Fibroblast of skin of right biceps (primary cell): Measurements from ENCODE around the gene SCO2.
"Not testable (repeated sequence)": the region's sequence is repeated elsewhere in the genome, so short reads cannot be mapped to it uniquely, and the experiment has no call there.

Experiments used
- DNase-seq: peaks from one replicate; pipeline ENCODE4 v3.0.0-alpha.2; 2013

SCO2 gene

DNA sequence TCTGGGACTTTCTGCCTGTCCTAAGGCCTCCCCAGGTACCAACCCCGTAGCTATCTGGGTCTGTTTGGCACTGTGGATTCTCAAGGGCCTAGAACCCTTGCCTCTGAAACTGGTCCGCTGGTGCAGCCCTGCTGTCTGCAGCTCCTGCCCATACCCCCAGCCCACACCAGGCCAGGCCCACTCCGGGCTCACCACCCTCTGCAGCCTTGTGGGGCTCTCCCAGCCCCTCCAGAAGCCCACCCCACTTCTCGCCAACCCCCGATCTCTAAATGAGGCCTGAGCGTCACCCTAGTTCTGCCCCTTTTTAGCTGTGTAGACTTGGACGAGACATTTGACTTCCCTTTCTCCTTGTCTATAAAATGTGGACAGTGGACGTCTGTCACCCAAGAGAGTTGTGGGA lies 25.0 kb upstream of the SCO2 start:
- DNase-seq, result no peak

- no peak for DNase-seq
Observed at GRCh38 chr22:50548921-50549790, 23.8 kb upstream of the SCO2 start.

DNA sequence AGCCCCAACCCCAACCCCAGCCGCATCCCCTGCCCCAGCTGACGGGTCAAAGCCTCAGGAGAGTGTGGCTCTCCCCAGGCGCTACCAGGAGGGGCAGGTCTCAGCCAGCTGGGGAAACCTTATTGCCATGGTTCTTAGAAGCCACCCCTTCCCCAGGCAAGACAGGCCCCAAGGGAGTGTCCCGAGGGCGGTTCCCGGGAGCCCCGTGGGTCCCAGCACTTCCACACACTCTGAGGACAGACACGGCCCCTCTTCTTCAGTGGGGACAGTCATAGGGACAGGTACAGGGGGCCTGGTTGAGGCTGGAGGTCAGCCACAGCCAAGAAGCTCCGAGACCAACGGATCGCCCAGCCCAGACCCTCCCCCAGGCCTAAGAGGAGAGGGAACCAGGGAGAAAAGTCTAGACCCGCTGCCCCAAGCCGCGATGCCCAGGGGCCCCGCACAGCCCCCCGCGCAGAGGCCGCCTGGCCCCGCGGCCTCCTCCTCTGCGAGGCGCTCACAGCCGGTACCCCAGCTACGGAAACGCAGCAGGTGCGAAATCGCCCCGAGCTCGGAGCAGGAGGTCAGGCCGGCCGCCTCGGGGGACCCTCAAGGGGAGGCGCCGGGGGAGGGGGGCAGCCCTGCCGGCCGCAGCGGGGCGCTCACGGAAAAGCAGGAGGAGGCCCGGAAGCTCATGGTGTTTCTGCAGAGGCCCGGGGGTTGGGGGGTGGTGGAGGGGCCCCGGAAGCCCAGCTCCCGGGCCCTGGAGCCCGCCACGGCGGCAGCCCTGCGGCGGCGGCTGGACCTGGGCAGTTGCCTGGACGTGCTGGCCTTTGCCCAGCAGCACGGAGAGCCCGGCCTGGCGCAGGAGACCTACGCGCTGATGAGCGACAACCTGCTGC lies 22.9 kb upstream of the SCO2 start:
- no peak for DNase-seq

- DNase-seq, result no peak
Observed at GRCh38 chr22:50547263-50547985, 22.0 kb upstream of the SCO2 start.

- DNase-seq, result no peak
Observed at GRCh38 chr22:50546326-50547262, 21.2 kb upstream of the SCO2 start.

DNA sequence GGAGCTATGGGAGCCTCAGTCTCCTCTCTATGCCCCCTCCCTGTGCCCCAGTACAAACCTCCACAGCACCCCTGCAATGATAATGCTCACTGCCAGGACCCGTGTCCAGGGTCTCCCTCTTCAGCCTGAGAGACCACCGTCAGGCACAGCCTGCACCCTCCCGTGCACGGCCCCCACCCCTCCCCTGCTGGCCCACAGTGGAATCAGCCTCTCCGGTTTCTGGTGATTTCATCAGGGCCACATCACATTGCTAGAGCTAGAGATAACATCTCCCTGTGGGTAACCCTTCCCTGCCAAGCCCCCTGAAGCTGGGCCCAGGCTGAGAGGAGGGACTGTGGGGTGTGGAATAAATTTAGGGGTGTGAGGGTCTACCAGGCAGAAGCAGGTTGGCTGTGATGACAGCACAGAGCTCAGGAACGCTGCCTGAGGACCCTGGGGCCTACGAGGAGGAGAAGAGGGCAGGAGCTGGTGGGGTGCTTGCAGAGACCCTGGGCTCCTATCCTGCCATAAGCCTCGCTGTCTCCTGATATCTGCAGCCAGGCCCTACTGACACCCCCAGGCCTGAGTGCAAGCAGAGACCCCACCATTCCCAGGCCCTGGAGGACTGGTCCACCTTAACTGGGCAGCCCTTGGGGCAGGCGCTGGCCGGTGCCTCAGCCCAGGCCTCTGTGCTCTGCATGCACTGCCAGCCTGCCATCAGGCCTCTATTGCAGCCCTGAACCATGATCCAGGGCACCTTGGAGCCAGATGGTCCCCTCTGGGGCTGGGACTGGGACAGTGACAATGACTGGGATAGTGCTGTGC lies 20.3 kb upstream of the SCO2 start, which contains the start of gene KLHDC7B:
Gene KLHDC7B, plus strand, starts transcription at position 378 of the 804 bp plus-strand sequence. Its CDS starts 345 bp downstream, at position 723.
- peak; percentile 68 for DNase-seq

- DNase-seq, result no peak
Observed at GRCh38 chr22:50544746-50545253, 19.4 kb upstream of the SCO2 start.

- peak; percentile 72 for DNase-seq
Observed at GRCh38 chr22:50544078-50544745, 18.8 kb upstream of the SCO2 start.

- no peak for DNase-seq
Observed at GRCh38 chr22:50542416-50542927, 17.1 kb upstream of the SCO2 start.

DNA sequence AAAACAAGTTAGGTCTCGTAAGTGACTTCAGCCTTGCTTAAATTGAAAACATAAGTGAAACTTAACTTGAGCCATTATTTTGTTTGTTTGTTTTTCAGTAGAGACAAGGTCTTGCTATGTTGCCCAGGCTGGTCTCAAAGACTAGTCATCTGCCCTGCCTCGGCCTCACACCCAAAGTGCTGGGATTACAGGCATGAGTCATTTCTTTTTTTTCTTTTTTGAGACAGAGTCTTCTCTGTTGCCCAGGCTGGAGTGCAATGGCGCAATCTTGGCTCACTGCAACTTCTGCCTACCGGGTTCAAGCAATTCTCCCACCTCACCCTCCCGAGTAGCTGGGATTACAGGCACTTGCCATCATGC lies 16.2 kb upstream of the SCO2 start:
- DNase-seq, result peak; percentile 81

GRCh38 chr22:50540381-50540780 lies 15.0 kb upstream of the SCO2 start:
- no peak for DNase-seq

DNA sequence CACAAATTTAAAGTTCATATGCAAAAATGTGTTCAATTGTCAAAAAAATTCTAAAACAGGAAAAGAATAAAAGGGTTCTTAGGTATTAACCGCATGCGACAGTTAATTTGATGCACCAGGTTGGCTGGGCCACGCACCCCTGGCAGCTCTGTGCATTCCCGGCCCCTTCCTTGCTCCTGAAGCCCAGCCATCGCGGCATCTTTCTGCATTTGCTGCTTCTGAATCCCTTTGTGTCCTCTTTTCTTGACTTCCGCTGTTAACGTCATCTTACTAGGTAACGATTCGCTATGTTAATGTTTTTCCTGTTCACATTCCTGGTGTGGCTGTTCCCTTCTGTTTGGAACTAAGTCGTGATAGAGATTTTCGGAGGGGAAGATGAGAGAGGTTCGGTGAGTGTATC lies 12.4 kb upstream of the SCO2 start:
- no peak for DNase-seq

DNA sequence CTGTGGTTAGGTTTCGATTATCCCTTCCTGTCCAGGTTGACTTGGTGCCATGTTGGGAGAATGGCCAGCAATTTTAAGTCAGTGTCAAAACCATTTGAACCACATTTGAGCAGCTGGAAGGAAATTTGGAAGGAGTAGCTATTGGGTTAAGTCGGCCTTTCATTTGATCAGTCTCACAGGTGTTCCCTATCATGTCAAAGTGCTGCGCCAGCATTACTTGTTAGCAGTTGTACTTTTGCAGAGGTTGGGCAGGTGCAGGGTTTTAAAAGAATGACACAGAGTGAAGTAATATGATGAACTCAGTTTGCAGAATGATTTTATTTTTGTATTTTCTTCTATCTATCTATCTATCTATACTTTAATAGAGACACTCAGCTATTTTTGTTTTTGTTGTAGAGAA lies 10.8 kb upstream of the SCO2 start:
- DNase-seq, result no peak

DNA sequence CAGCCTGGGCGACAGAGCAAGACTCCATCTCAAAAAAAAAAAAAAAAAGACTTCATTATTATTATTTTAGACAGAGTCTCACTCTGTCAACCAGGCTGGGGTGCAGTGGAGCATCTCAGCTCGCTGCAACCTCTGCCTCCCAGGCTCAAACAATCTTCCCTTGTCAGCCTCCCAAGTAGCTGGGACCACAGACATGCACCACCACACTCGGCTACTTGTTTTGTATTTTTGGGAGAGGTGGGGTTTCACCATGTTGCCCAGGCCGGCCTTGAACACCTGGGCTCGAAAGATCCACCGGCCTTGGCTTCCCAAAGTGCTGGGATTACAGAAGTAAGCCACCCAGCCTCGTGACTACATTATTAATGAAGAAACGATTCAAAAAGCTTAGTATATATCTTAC lies 9.7 kb upstream of the SCO2 start:
- no peak for DNase-seq

- DNase-seq, result not testable (repeated sequence)
Observed at GRCh38 chr22:50533856-50534711, 8.7 kb upstream of the SCO2 start.

DNA sequence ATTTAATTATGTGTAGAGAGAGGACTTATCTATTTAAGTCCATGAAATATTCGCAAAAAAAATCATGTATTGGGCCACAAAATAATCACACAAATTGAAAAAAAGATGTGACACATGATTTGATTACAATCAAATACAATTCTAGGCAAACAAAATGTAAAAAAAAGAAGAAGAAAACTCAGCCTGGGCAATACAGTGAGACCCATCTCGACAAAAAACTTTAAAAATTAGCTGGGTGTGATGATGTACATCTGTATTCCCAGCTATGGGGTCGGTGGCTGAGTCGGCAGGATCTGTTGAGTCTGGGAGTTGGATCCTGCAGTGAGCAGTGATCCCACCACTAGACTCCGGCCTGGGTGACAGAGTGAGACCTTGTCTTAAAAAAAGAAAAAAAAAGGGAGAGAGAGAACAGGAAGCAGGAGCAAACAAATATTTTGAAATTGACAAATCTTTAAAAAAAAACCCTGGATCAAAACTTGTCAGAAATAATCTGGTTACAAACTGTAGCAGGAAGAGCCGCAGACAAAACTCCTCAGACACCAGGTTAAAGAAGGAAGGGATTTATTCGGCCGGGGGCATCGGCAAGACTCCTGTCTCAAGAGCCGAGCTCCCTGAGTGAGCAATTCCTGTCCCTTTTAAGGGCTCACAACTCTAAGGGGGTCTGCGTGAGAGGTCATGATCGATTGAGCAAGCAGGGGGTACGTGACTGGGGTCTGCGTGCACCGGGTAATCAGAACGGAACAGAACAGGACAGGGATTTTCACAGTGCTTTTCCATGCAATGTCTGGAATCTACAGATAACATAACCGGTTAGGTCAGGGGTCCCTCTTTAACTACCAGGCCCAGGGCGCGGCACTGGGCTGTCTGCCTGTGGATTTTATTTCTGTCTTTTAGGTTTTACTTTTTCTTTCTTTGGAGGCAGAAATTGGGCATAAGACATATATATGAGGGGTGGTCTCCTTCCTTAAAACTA lies 7.7 kb upstream of the SCO2 start:
- DNase-seq, result no peak

GRCh38 chr22:50531962-50532674 lies 6.7 kb upstream of the SCO2 start:
- peak; percentile 59 for DNase-seq
